Hematopoietic multipotent progenitor cell treated with erythropoietin and hydrocortisone succinate and interleukin-3 and kit ligand, for 8 days (in vitro differentiated cells): Measurements from ENCODE around the gene SERPINB11.
"Not testable (repeated sequence)": the region's sequence is repeated elsewhere in the genome, so short reads cannot be mapped to it uniquely, and the experiment has no call there.

ENCODE experiments used
- DNase-seq: peaks from one replicate; pipeline ENCODE4 v3.0.0-alpha.2; 2015

The SERPINB11 gene

GRCh38 chr18:63731215-63731614 lies 28.5 kb downstream of the SERPINB11 start:
- DNase-seq, result no peak

GRCh38 chr18:63736876-63737275 lies 34.1 kb downstream of the SERPINB11 start:
- no peak for DNase-seq

- DNase-seq, result no peak
Observed at GRCh38 chr18:63741769-63742168, 39.0 kb downstream of the SERPINB11 start.

GRCh38 chr18:63747006-63747405 lies 44.2 kb downstream of the SERPINB11 start:
- DNase-seq, result no peak

GRCh38 chr18:63749489-63749888 lies 46.7 kb downstream of the SERPINB11 start:
- no peak for DNase-seq

- no peak for DNase-seq
Observed at GRCh38 chr18:63752636-63753035, 49.9 kb downstream of the SERPINB11 start.

GRCh38 chr18:63753676-63754075 lies 50.9 kb downstream of the SERPINB11 start:
- DNase-seq, result no peak

- no peak for DNase-seq
Observed at GRCh38 chr18:63757541-63757940, 54.8 kb downstream of the SERPINB11 start.

- no peak for DNase-seq
Observed at GRCh38 chr18:63758615-63759240, 56.0 kb downstream of the SERPINB11 start.

GRCh38 chr18:63759786-63760185 lies 57.0 kb downstream of the SERPINB11 start:
- DNase-seq, result not testable (repeated sequence)

GRCh38 chr18:63762518-63762917 lies 59.8 kb downstream of the SERPINB11 start:
- DNase-seq, result no peak

GRCh38 chr18:63763831-63764600 lies 61.3 kb downstream of the SERPINB11 start:
- no peak for DNase-seq

- DNase-seq, result no peak
Observed at GRCh38 chr18:63765837-63766236, 63.1 kb downstream of the SERPINB11 start.
